Germinal center (tissue), 1 donor: Measurements from ENCODE around the gene MAST2.
"Not testable (repeated sequence)": the region's sequence is repeated elsewhere in the genome, so short reads cannot be mapped to it uniquely, and the experiment has no call there.

Experiments
- DNase-seq: peaks from one replicate; pipeline ENCODE4 v3.0.0; 2012; ENCODE audit warnings: mixed read lengths, low spot score

Gene MAST2

GRCh38 chr1:46026531-46026930 lies 223.1 kb downstream of the MAST2 start:
- DNase-seq, result no peak

GRCh38 chr1:46027788-46028573 lies 224.6 kb downstream of the MAST2 start:
- no peak for DNase-seq

GRCh38 chr1:46030074-46030870 lies 226.9 kb downstream of the MAST2 start:
- DNase-seq, result no peak

- no peak for DNase-seq
These were observed 227.7 kb downstream of the MAST2 start for GRCh38 chr1:46030876-46031660.

GRCh38 chr1:46034601-46035516 lies 231.4 kb downstream of the MAST2 start:
- no peak for DNase-seq

- peak; percentile 81 for DNase-seq
These were observed 233.8 kb downstream of the MAST2 start for GRCh38 chr1:46036894-46037839.

- DNase-seq, result no peak
These were observed 236.2 kb downstream of the MAST2 start for GRCh38 chr1:46039571-46040052.

GRCh38 chr1:46041551-46041950 lies 238.1 kb downstream of the MAST2 start:
- DNase-seq, result no peak

GRCh38 chr1:46041974-46042373 lies 238.6 kb downstream of the MAST2 start:
- DNase-seq, result no peak

- peak; percentile 83 for DNase-seq
These were observed 240.1 kb downstream of the MAST2 start for GRCh38 chr1:46043458-46044017.

- no peak for DNase-seq
These were observed 240.7 kb downstream of the MAST2 start for GRCh38 chr1:46044116-46044515.

GRCh38 chr1:46053734-46054133 lies 250.3 kb downstream of the MAST2 start:
- no peak for DNase-seq

- no peak for DNase-seq
These were observed 252.9 kb downstream of the MAST2 start for GRCh38 chr1:46056325-46056724.

GRCh38 chr1:46057215-46057614 lies 253.8 kb downstream of the MAST2 start:
- not testable (repeated sequence) for DNase-seq

- no peak for DNase-seq
These were observed 254.4 kb downstream of the MAST2 start for GRCh38 chr1:46057781-46058180.

GRCh38 chr1:46058936-46059335 lies 255.5 kb downstream of the MAST2 start:
- DNase-seq, result no peak

- no peak for DNase-seq
These were observed 257.7 kb downstream of the MAST2 start for GRCh38 chr1:46061146-46061545.

- no peak for DNase-seq
These were observed 259.4 kb downstream of the MAST2 start for GRCh38 chr1:46062651-46063319.

GRCh38 chr1:46064708-46065107 lies 261.3 kb downstream of the MAST2 start:
- no peak for DNase-seq
